K562 (cell line): ENCODE measurements around the gene TRAF7. TPM values are rescaled to one million over a fixed set of nuclear protein-coding genes. Genes with fewer than 3 reads are reported as not detected.

Experiments
- ATAC-seq: fragments of 200-7000 bp; cut with Tn5 transposase; 3 replicates; pipeline ENCODE4 v1.9.1; 2020; ENCODE audit warnings: moderate library complexity
- BruUV-seq: library from RNA; stranded (reverse); fragments of 400-500 nt; replicated peaks from 2 replicates; lab custom pipeline; 2021; lab: Mats Ljungman, UMichigan
- CTCF ChIA-PET: fragments of 300-600 bp; formaldehyde crosslinking; extraction: SDS; loops from one replicate; lab custom pipeline; 2021; ENCODE audit warnings: low intra/inter-chr PET ratio; lab: Yijun Ruan, JAX
- POLR2A ChIA-PET: fragments of 300-600, 350-650 bp; sonication (Branson Sonifier 250); formaldehyde crosslinking; extraction: SDS; loops from one replicate; lab custom pipeline; 2021; ENCODE audit warnings: antibody characterized with exemption, inconsistent platforms; lab: Yijun Ruan, JAX
- DNase-seq, 4 experiments: peaks; one replicate each; pipeline versions ENCODE4 v3.0.0 to v3.0.0-alpha.2; 2011 to 2018; ENCODE audit warnings: low spot score in 3 of 4, mixed read lengths in 3 of 4; ENCODE audit errors: extremely low read depth in 1 of 4
- FAIRE-seq: peaks from 2 replicates; lab custom pipeline; 2011; peaks lifted over from hg19 to GRCh38; lab: Jason Lieb, UNC
- H2AFZ ChIP-seq: 2 replicates; pipeline ENCODE4 v1.6.0; 2011; ENCODE audit warnings: low read depth, low read length, control low read depth, inconsistent platforms
- H3K27ac ChIP-seq: fragments of 200-600 bp; 3 replicates; pipeline ENCODE4 v1.8.0; 2011; ENCODE audit warnings: low read depth, mild to moderate bottlenecking, control low read depth, inconsistent platforms, low read length, moderate library complexity, mixed read lengths; ENCODE audit errors: extremely low read depth
- H3K27me3 ChIP-seq, 2 experiments: fragments of 300-600 bp in 1 of 2; 2 replicates in 1 of 2; 3 replicates in 1 of 2; pipeline versions ENCODE4 v1.6.0 to v1.8.0; 2011; ENCODE audit warnings: inconsistent platforms in 2 of 2, low read length in 2 of 2, mild to moderate bottlenecking in 1 of 2, mixed read lengths in 1 of 2, moderate library complexity in 1 of 2; ENCODE audit not compliant: control insufficient read depth in 2 of 2, insufficient read depth in 2 of 2
- H3K36me3 ChIP-seq: fragments of 300-600 bp; 3 replicates; pipeline ENCODE4 v1.8.0; 2011; ENCODE audit warnings: mild to moderate bottlenecking, low read length, inconsistent platforms; ENCODE audit not compliant: control insufficient read depth, insufficient read depth
- H3K4me1 ChIP-seq, 2 experiments: fragments of 200-600 bp in 1 of 2; replicated peaks in 1 of 2; 2 replicates in 1 of 2; 3 replicates in 1 of 2; pipeline versions ENCODE4 v1.5.1 to v1.8.0; 2011; ENCODE audit warnings: inconsistent platforms in 2 of 2, low read length in 2 of 2, mild to moderate bottlenecking in 1 of 2, mixed read lengths in 1 of 2, moderate library complexity in 1 of 2; ENCODE audit not compliant: control insufficient read depth in 2 of 2, insufficient read depth in 2 of 2
- H3K4me2 ChIP-seq: 2 replicates; pipeline ENCODE4 v1.6.1; 2011; ENCODE audit warnings: low read length, control low read depth, inconsistent platforms, mixed read lengths; ENCODE audit not compliant: insufficient read depth
- H3K4me3 ChIP-seq: fragments of 200-600 bp; sonication (generic), shearing (Covaris generic); 2 replicates; pipeline ENCODE4 v1.5.1; 2016; ENCODE audit warnings: control low read depth, inconsistent platforms
- H3K79me2 ChIP-seq: fragments of 200-600 bp; 3 replicates; pipeline ENCODE4 v1.8.0; 2011; ENCODE audit warnings: low read length, inconsistent platforms; ENCODE audit not compliant: control insufficient read depth, insufficient read depth
- H3K9ac ChIP-seq, 2 experiments: 2 replicates each; pipeline versions ENCODE4 v1.6.0 to v1.6.1; 2011; ENCODE audit warnings: low read depth in 2 of 2, low read length in 2 of 2, control low read depth in 1 of 2, inconsistent platforms in 1 of 2, mild to moderate bottlenecking in 1 of 2, mixed read lengths in 1 of 2; ENCODE audit not compliant: insufficient read depth in 1 of 2
- H3K9me1 ChIP-seq: one replicate; pipeline ENCODE4 v1.6.0; 2011; ENCODE audit warnings: inconsistent platforms, mild to moderate bottlenecking, low read length, moderate library complexity; ENCODE audit not compliant: control insufficient read depth, insufficient read depth
- H3K9me3 ChIP-seq: replicated peaks from 2 replicates; pipeline ENCODE4 v1.5.1; 2011; ENCODE audit warnings: low read depth, low read length, inconsistent platforms; ENCODE audit not compliant: control insufficient read depth, insufficient read depth
- H4K20me1 ChIP-seq: replicated peaks from 2 replicates; pipeline ENCODE4 v1.6.1; 2011; ENCODE audit warnings: low read length, inconsistent platforms, mixed read lengths; ENCODE audit not compliant: control insufficient read depth, insufficient read depth
- BCOR ChIP-seq: fragments of 450-650 bp; IDR thresholded peaks from 2 replicates; pipeline ENCODE4 v1.6.1; 2016
- CCNT2 ChIP-seq: IDR thresholded peaks from 2 replicates; pipeline ENCODE4 v1.6.1; 2011; ENCODE audit warnings: borderline replicate concordance, low read depth, mild to moderate bottlenecking, moderate library complexity, mixed read lengths, low read length; ENCODE audit not compliant: insufficient read length; ENCODE audit errors: extremely low read depth
- EWSR1 ChIP-seq: fragments of 450-650 bp; IDR thresholded peaks from 2 replicates; pipeline ENCODE4 v1.6.1; 2018; ENCODE audit warnings: borderline replicate concordance, mild to moderate bottlenecking, low read depth, moderate library complexity; ENCODE audit not compliant: partially characterized antibody
- KDM1A ChIP-seq, 2 experiments: fragments of 450-650 bp; IDR thresholded peaks; 2 replicates each; pipeline ENCODE4 v1.6.1; 2016; ENCODE audit warnings: mild to moderate bottlenecking in 2 of 2
- MBD1 ChIP-seq: fragments of 250-450 bp; sonication (Bioruptor Pico); IDR thresholded peaks from 2 replicates; pipeline ENCODE4 v1.8.0; 2022; ENCODE audit warnings: inconsistent platforms
- MBD2 ChIP-seq: sonication (generic); IDR thresholded peaks from 2 replicates; pipeline ENCODE4 v1.6.1; 2016; ENCODE audit warnings: low read depth, borderline replicate concordance
- SIN3B ChIP-seq: fragments of 450-650 bp; IDR thresholded peaks from 2 replicates; pipeline ENCODE4 v1.6.1; 2017; ENCODE audit warnings: low read depth, mild to moderate bottlenecking, moderate library complexity
- ZNF212 ChIP-seq: fragments of 450-650 bp; formaldehyde crosslinking; IDR thresholded peaks from 2 replicates; pipeline ENCODE4 v1.4.0; 2020; ENCODE audit warnings: mild to moderate bottlenecking
- WGBS: fragments of 100-300 bp; shearing (Covaris generic); methylation state at CpG from one replicate; pipeline ENCODE4 v1.1.6; 2016; ENCODE audit warnings: low coverage, mixed read lengths; ENCODE audit not compliant: insufficient coverage; ENCODE audit errors: missing lambda C conversion rate; 5-methylcytosine and 5-hydroxymethylcytosine counted together
- in situ Hi-C: fragments of 300-500 bp; cut with MboI; formaldehyde crosslinking; loops from 4 replicates; pipeline ENCODE4 v1.15.0; 2018; ENCODE audit warnings: inconsistent platforms, mixed read lengths
- intact Hi-C: fragments of 100-400 bp; cut with micrococcal nuclease; formaldehyde crosslinking; loops from 2 replicates; pipeline ENCODE4 v1.14.2; 2022
- polyA plus RNA-seq, 8 experiments: library from polyadenylated mRNA; depleted of rRNA in 4 of 8; stranded (reverse) in 5 of 8; unstranded in 3 of 8; fragments of >200 nt; fragmentation: Nextera tagmentation in 2 of 8; fragmentation: Illumina TruSeq in 1 of 8; extraction: Ambion mirVana in 2 of 8; extraction: Trizol in 1 of 8; gene quantifications; 2 replicates each; pipeline versions ENCODE4 v1.2.1 to v1.2.3, GENCODE V29; 2011 to 2014; ENCODE audit warnings: inconsistent platforms in 1 of 8, missing spikeins in 1 of 8
- total RNA-seq, 7 experiments: library from RNA; depleted of rRNA in 6 of 7; stranded (reverse); fragments of >200 nt in 6 of 7; fragmentation: Illumina TruSeq in 2 of 7; extraction: Trizol in 2 of 7; gene quantifications; 2 replicates each; pipeline versions ENCODE4 v1.2.1 to v1.2.3, GENCODE V29; 2011 to 2021; ENCODE audit warnings: low replicate concordance in 1 of 7

TRAF7 gene
- total and polyA plus RNA-seq, 9 of the 15 experiments (the other 6 are each of a cell fraction or from before 2014, with no cell fraction given) = 1.1 to 113 (median 41.6) TPM

DNA sequence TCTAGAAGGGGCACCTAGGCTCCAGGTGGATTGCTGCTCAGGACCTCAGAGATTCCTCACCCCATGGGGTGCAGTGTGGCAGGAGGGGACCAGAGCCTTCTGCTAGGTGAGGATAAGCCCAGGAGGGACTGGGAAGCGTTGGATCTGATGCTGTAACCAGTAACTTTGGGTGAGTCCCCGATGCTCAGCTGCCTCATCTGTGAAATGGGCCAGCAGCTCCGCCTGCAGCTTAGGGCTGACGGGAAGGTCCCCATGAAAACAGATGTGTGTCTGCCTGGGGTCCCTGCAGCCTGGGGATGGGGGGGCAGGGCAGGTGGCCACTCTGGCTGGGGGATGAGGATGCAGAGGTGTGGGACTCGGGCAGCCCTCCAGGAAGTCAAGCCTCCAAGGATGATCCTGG lies 43.5 kb downstream of the TRAF7 start:
- Histone ChIP-seq H3K9ac (peak overlapping the region in 1 of 2 experiments; percentile 55; a peak in 1 of 4 replicates), H3K27me3 (peaks cover 0 to 5% of the 10 kb centered on the region in 2 experiments; a peak in 2 of 5 replicates), H3K4me1 (peaks cover 3 to 50% of the 10 kb centered on the region in 2 experiments; a peak in 4 of 5 replicates), H3K79me2 (no peaks in the 10 kb centered on the region), H4K20me1 (0 out of 2 replicates have a peak, but pooled peaks cover 3% of the 10 kb centered on the region), H3K4me2 (no peak overlapping the region), H3K36me3 (no peaks in the 10 kb centered on the region), H3K27ac (no peak overlapping the region), H3K4me3 (no peak overlapping the region), H2AFZ (no peak overlapping the region), H3K9me1 (no peaks in the 10 kb centered on the region), H3K9me3 (no peaks in the 10 kb centered on the region)
- no TSS peak for BruUV-seq
- POLR2A ChIA-PET = interaction anchor here (0.5 to 1.2 kb wide), 6 partner anchors 9 to 802 kb away, joined by 3 to 6 read pairs (median 4); partner anchors contain the start of genes ECI1 and TRAF7
- no peak for TF ChIP-seq EWSR1
- peak in 1 of 2 experiments; percentile 62; a peak in 2 of 4 replicates for TF ChIP-seq KDM1A (IDR thresholded peaks at IDR 0.05)
- TF ChIP-seq BCOR = peak; percentile 82
- DNase-seq = no peak
- in situ Hi-C loops = no loop called here
- ATAC-seq = no peak
- CTCF ChIA-PET = no interaction called here
- 28% methylated on average over 4 of the region's 5 CpGs for WGBS
- FAIRE-seq = no peak
- intact Hi-C loops = loop anchor here (5.0 kb wide), 2 partner anchors 53 to 298 kb away; partner anchors contain the start of gene ECI1

DNA sequence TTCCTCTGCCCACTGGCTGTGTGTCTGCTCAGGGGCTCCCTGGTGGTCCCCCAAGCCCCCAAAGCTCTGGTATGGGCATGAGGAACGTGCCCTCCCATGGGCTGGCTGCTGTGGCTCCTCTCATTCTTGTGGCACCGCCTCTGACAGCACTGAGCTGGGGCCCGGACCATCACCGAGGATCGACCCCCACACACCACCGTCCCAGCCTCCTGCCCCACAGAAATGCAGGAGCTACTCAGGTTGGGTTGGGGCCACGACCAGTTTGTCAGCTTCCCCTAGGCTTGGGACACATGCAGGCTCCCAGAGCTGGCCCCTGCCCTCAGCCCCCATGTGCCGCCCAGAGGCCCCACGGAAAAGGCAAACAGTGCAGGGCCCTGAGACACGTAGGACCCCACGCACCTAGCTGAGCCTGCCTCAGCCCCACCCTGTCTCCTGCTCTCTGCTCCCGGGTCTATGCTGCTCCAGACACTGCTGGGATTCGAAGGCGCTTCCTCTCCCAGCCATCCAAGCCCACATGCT lies 44.1 kb downstream of the TRAF7 start:
- DNase-seq (no peak), FAIRE-seq (no peak), ATAC-seq (no peak)
- H3K36me3 ChIP-seq = no peaks in the 10 kb centered on the region
- H3K27ac ChIP-seq = no peak overlapping the region
- intact Hi-C loops = loop anchor here (5.0 kb wide), 2 partner anchors 53 to 298 kb away; partner anchors contain the start of gene ECI1
- H3K4me1 ChIP-seq = peaks cover 5 to 46% of the 10 kb centered on the region in 2 experiments; a peak in 4 of 5 replicates
- no peaks in the 10 kb centered on the region for H3K9me3 ChIP-seq
- in situ Hi-C loops = no loop called here
- CTCF ChIA-PET = no interaction called here
- WGBS = 42% methylated on average over 14 of the region's 14 CpGs
- POLR2A ChIA-PET = interaction anchor here (0.9 to 1.2 kb wide), 4 partner anchors 9 to 44 kb away, joined by 3 to 6 read pairs (median 4); partner anchors contain the start of gene TRAF7
- no peak overlapping the region for H2AFZ ChIP-seq
- peaks cover 0 to 5% of the 10 kb centered on the region in 2 experiments; a peak in 2 of 5 replicates for H3K27me3 ChIP-seq
- no peak overlapping the region for H3K4me2 ChIP-seq
- peaks cover 4% of the 10 kb centered on the region; the same call in 2 of the 3 replicates for H3K79me2 ChIP-seq
- H3K4me3 ChIP-seq = no peak overlapping the region
- H3K9ac ChIP-seq = peak overlapping the region in 1 of 2 experiments; percentile 56; a peak in 1 of 4 replicates
- no peaks in the 10 kb centered on the region for H3K9me1 ChIP-seq
- BruUV-seq = no TSS peak
- H4K20me1 ChIP-seq = 0 out of 2 replicates have a peak, but pooled peaks cover under 1% of the 10 kb centered on the region
- TF ChIP-seq ZNF212 (CRISPR knock-in tag) = no peak
- TF ChIP-seq MBD1 = no peak
- TF ChIP-seq CCNT2 = no peak
- no peak for TF ChIP-seq SIN3B
- TF ChIP-seq MBD2 = no peak
